Cardiac septum (tissue), 1 donor: Measurements from ENCODE around the gene CCDC197. TPM values are rescaled to one million over a fixed set of nuclear protein-coding genes. Genes with fewer than 3 reads are reported as not detected.

Experiments used
- DNase-seq: peaks from one replicate; pipeline ENCODE4 v3.0.0-alpha.2; 2020; ENCODE audit warnings: low spot score
- intact Hi-C: fragments of 100-400 bp; cut with DNase I; formaldehyde crosslinking; loops from one replicate; pipeline ENCODE4 v1.14.0; 2022
- microRNA-seq: library from miRNA; unstranded; fragments of <30 nt; microRNA quantifications from one replicate; pipeline ENCODE4 v1.2.0, GENCODE V29; 2020
- total RNA-seq: library from RNA; stranded (reverse); fragmentation: NEBNext Ultra II Directional; extraction: Animal tissue kit (Norgen Biotek cat#: 25700); gene quantifications from one replicate; pipeline ENCODE4 v1.2.1, GENCODE V29; 2021
- donor health status: DM: no; HTN: no; CAD: no.

Gene CCDC197
- total RNA-seq, 1 donor from 2014 or later, result 3.4 TPM

GRCh38 chr14:94048691-94049624, 51.9 kb downstream of the CCDC197 start:
- intact Hi-C loops, result no loop called here
- DNase-seq, result peak; percentile 47

- intact Hi-C loops, result no loop called here
- DNase-seq, result no peak
Observed at GRCh38 chr14:94049625-94050023, 52.5 kb downstream of the CCDC197 start.

GRCh38 chr14:94050231-94050880, 53.3 kb downstream of the CCDC197 start:
- intact Hi-C loops, result no loop called here
- peak; percentile 78 for DNase-seq

GRCh38 chr14:94051115-94051514, 54.0 kb downstream of the CCDC197 start:
- intact Hi-C loops, result no loop called here

GRCh38 chr14:94051779-94052178, 54.7 kb downstream of the CCDC197 start:
- no peak for DNase-seq
- intact Hi-C loops, result no loop called here

More at GRCh38 chr14:94051115-94051514, 54.0 kb downstream of the CCDC197 start:
- DNase-seq, result peak; percentile 64

- intact Hi-C loops, result no loop called here
- no peak for DNase-seq
Observed at GRCh38 chr14:94052199-94052598, 55.1 kb downstream of the CCDC197 start.

- intact Hi-C loops, result no loop called here
- peak; percentile 54 for DNase-seq
Observed at GRCh38 chr14:94052662-94053061, 55.6 kb downstream of the CCDC197 start.

- DNase-seq, result peak; percentile 19
- intact Hi-C loops, result no loop called here
Observed at GRCh38 chr14:94054401-94054800, 57.3 kb downstream of the CCDC197 start.

GRCh38 chr14:94054936-94055335, 57.8 kb downstream of the CCDC197 start:
- peak; percentile 15 for DNase-seq

GRCh38 chr14:94056579-94057308, 59.6 kb downstream of the CCDC197 start:
- peak; percentile 7 for DNase-seq
- intact Hi-C loops, result no loop called here

More at GRCh38 chr14:94054936-94055335, 57.8 kb downstream of the CCDC197 start:
- intact Hi-C loops, result no loop called here

- intact Hi-C loops, result no loop called here
- no peak for DNase-seq
Observed at GRCh38 chr14:94058128-94058673, 61.1 kb downstream of the CCDC197 start.

Small RNA genes within 50 kb of the gene (microRNA-seq; reads per million reads assigned to microRNA genes)
- gene MIR4506, result not detected

Other genes with a start within 250 kb of the CCDC197 start
- 2.3 TPM for gene PRIMA1, start 208.8 kb upstream of the CCDC197 start, total RNA-seq
- gene FAM181A, start 70.0 kb upstream of the CCDC197 start, total RNA-seq, result not detected
- gene ASB2, start 20.7 kb upstream of the CCDC197 start, total RNA-seq, result 156 TPM
- 0.30 TPM for gene OTUB2, start 29.0 kb downstream of the CCDC197 start, total RNA-seq
- gene DDX24, start 83.9 kb downstream of the CCDC197 start, total RNA-seq, result 245 TPM
- gene IFI27L1, start 84.0 kb downstream of the CCDC197 start, total RNA-seq, result 9.3 TPM
- gene IFI27, start 113.4 kb downstream of the CCDC197 start, total RNA-seq, result 147 TPM
- 93.0 TPM for gene IFI27L2, start 132.3 kb downstream of the CCDC197 start, total RNA-seq
- gene PPP4R4, start 177.0 kb downstream of the CCDC197 start, total RNA-seq, result 0.30 TPM